Stimulated activated CD4-positive, alpha-beta T cell treated with anti-CD3 and anti-CD28 coated beads, TNF-alpha, amount 100 ng/mL, for 48 hours (primary cell): ENCODE data around the gene TOGARAM1.

Source experiments
- DNase-seq, 3 donors: peaks; one replicate each; pipeline ENCODE4 v3.0.0-alpha.2; 2020; ENCODE audit warnings: low read depth in 3 of 3

TOGARAM1 gene

DNA sequence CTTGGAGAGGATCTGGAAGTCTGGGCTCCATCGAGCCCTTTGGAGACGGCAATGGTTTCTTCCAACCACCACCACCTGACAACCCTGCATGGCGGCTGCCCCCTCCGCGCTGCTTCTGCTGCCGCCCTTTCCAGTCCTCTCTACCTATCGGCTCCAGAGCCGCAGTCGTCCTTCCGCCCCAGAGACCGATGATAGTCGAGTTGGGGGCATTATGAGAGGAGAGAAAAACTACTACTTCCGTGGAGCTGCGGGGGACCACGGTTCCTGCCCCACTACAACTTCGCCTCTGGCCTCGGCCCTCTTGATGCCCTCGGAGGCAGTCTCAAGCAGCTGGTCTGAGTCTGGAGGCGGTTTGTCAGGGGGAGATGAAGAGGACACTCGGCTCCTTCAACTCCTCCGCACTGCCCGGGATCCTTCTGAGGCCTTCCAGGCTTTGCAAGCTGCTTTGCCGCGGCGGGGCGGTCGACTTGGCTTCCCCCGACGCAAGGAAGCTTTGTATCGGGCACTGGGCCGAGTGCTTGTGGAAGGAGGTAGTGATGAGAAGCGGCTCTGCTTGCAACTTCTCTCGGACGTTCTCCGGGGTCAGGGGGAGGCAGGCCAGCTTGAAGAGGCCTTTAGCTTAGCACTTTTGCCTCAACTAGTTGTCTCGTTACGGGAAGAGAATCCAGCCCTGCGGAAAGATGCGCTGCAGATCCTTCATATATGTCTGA lies 499 bp downstream of the TOGARAM1 start:
- DNase-seq, result no peak

DNA sequence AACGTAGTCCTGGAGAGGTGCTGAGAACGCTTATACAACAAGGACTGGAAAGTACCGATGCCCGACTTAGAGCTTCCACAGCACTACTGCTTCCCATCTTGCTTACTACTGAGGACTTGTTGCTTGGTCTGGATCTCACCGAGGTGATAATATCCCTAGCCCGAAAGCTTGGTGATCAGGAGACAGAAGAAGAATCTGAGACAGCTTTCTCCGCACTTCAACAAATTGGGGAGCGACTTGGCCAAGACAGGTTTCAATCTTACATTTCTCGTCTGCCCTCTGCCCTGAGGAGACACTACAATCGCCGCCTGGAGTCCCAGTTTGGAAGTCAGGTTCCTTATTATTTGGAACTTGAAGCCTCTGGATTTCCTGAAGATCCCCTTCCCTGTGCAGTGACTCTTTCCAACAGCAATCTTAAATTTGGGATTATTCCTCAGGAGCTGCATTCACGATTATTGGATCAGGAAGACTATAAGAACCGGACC lies 1.1 kb downstream of the TOGARAM1 start:
- DNase-seq, result no peak

DNA sequence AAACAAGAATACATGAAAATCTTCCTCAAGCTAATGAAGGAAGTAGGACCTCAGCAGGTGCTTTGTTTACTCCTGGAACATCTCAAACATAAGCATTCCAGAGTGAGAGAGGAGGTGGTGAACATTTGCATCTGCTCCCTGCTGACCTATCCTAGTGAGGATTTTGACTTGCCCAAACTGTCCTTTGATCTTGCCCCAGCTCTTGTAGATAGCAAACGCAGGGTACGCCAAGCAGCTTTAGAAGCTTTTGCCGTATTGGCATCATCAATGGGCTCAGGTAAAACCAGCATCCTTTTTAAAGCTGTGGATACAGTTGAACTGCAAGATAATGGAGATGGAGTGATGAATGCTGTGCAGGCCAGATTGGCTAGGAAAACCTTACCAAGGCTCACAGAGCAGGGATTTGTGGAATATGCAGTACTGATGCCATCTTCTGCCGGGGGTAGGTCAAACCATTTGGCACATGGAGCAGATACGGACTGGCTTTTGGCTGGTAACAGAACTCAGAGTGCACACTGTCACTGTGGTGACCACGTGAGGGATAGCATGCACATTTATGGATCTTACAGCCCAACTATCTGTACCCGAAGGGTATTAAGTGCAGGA lies 1.9 kb downstream of the TOGARAM1 start:
- DNase-seq, result no peak

DNA sequence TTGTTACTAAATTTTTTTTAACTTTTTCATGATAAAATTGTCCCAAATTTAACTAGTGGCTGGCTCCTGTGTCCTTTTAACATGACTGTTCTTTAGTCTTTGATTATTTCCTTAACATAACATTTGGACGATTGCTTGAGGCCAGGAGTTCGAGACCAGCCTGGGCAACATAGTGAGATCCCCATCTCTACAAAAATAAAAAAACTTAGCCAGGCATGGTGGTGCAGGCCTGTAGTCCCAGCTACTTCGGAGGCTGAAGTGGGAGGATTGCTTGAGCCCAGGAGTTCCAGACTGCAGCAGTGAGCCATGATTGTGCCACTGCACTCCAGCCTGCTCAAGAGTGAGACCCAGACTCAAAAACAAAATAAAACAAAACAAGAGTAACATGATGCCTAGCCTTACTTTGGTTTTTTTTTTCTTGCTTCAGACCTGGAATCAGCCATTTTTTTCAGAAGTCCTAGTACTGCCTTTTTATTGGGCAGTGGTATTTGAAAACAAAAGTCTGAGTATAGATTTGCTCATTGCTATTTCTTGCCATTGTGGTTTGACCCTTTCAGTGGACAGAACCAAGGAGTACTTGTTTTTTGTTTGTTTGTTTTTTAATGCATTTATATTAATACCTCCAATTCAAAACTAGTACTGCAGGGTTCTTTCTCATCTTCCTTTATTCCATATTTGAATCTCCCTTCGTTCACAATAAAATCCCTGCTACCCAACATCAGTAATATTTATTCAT lies 4.8 kb downstream of the TOGARAM1 start:
- no peak for DNase-seq

DNA sequence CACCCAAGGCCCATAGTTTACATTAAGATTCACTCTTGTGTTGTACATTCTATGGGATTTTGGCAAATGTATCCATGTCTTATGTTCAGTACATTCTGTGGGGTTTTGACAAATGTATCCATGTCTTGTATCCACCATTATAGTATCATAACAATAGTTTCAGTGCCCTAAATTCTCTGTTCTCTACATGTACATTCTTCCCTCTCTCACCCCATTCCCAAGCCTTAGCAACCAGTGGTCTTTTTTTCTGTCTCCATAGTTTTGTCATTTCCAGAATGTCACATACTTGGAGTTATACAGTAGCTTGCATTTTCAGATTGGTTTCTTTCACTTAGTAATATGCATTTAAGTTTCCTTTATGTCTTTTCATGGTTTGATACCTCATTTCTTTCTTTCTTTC lies 6.7 kb downstream of the TOGARAM1 start:
- DNase-seq, result no peak

DNA sequence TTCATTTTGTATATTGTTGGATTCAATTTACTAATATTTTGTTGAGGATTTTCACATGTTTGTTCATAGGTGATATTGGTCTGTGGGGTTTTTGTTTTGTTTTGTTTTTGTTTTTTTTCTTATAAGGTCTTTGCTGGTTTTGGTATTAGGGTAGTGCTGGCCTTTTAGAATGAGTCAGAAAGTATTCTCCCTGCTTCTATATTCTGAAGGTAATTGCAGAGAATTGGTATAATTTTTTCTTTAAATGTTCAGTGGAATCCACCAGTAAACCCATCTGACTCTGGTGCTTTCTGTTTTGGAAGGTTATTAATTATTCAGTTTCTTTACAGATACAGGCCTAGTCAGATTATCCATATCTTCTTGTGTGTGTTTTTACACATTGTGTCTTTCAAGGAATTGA lies 8.9 kb downstream of the TOGARAM1 start:
- DNase-seq, result no peak

DNA sequence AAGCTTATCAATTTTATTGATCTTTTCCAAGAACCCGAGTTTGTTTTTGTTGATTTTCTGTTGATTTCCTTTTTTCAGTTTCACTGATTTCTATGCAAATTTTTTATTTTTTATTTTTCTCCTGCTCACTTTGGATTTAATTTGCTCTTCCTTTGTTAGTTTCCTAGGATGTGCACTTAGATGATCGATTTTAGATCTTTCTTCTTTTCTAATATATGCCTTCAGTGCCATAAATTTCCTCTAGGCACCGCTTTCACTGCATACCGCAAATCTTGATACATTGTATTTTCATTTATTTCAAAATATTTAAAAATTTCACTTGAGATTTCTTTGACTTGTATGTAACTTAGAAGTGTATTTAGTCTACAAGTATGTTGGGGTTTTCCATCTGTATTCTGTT lies 9.5 kb downstream of the TOGARAM1 start:
- DNase-seq, result no peak

DNA sequence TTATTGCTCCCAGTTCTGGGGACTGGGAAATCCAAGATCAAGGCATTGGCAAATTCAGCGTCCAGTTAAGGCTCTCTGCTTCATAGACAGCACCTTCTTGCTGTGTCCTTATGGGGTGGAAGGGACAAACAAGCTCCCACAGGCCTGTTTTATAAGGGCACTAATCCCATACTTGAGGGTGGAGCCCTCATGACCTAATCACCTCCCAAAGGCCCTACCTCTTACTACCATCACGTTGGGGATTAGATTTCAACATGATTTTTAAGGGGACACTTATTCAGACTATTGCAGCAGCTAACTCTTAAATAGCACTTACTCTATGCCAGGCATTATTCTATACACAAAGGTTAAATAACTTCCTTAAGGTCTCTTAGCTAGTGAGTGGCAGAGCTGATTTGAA lies 17.3 kb downstream of the TOGARAM1 start:
- DNase-seq, result no peak

DNA sequence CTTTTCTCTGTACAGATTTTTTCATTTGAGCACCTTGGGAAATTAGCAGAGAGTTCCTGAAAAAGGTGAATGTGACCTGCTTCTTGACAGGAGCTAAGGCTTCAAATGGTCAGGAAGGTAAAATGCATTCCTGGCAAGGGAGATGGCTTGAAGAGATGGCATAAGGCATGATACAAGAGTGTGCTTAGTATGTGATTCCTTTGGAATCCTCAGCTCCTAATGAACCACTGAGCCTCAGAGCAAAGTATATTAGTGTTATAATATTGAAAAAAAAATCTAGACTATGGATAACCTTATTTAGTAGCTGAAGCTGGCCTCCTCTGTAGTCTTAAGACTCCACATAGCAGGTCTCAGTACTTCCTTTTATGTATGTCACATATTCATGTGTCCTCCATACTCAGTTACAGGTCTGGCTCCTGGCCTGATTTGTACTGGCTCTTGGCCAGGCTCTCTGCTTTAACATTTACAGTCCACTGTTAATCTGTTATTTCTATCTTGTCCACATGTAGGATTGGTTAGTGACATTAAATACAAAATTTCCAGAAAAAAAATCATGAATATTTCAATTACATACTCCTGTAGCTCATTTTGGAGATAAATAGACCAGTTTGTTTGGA lies 17.9 kb downstream of the TOGARAM1 start:
- DNase-seq, result no peak

DNA sequence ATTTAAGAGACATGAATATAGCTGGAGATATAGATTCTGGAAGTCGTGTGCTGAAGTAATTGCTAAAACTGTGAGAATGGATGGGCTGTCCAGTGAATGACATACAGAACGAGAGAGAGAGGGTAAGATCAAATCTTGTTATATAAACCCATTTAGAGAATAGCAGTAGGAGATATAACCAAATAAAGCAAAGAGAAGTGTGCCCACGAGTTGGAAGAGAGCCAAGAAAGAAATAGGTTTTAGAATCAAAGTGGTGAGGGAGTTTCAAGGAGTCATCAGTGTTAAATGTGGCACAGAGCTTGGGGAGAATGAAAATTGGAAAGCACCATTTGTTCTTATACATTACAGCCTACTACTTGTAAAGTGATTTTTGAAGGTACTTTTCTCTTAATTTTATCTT lies 19.2 kb downstream of the TOGARAM1 start:
- DNase-seq, result no peak

DNA sequence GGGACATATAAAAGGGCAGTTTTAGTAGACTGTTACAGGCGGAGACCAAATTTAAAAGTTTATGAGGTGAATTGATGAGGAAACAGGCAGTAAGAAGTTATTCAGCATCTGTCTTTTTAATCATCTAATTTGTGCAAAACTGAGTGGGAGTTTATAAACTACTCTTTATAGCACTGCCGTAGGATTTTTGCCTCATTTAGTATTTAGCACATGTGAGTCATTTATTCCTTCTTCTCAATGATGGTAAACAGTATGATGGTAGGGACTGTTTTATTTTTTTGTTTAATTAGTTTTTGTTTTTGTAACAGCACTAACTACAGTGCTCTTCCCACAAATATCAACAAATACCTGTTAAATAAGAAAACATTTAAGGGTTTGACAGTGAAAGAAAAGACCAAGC lies 20.6 kb downstream of the TOGARAM1 start:
- DNase-seq, result no peak

DNA sequence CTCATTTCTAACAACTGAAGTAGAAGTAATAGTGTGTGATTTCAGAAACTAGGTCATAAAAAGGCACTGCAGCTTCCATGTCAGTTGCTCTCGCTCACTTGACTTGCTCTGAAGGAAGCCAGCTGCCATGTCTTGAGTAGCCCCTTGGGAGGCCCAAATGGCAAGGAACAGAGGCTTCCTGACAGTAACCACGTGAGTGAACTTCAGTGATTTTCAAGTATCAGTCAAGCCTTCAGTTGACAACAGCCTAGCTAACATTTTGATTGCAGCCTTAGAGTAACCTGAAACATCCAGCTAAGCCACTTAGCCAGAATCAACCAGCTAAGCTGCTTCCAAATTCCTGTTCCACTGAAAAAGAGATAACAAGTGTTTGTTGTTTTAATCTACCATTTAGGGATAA lies 26.7 kb downstream of the TOGARAM1 start:
- DNase-seq, result no peak

DNA sequence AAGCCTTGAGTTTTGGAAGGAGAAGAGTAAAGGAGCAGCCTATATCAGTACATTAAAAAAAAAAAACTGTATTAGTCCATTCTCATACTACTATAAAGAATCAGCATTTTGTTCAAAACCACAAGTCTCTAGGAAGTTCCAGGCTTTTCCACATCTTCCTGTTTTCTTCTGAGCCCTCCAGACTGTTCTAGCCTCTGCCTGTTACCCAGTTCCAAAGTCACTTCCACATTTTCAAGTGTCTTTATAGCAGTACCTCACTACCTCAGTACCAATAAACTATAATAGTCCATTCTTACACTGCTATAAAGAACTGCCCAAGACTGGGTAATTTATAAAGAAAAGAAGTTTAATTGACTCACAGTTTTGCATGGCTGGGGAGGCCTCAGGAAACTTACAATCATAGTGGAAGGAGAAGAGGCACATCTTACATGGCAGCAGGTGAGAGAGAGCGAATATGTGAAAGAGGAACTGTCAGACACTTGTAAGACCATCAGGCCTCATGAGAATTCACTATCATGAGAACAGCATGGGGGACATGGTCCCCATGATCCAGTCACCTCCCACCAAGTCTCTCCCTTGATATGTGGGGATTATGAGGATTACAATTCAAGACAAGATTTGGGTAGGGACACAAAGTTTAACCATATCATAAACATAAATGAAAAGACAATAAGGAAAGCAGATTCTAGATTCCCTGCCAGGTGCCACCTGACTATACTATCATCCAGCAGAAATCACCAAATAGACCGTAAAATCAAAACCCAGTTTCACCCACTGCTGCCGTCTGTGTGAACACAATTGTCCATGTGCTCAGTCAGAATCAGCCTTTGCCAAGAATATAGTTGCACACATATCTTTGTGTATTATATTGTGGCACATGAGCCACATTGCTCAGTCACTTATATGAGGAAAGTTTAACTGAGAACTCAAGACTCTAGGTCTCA lies 27.8 kb downstream of the TOGARAM1 start:
- DNase-seq, result no peak

DNA sequence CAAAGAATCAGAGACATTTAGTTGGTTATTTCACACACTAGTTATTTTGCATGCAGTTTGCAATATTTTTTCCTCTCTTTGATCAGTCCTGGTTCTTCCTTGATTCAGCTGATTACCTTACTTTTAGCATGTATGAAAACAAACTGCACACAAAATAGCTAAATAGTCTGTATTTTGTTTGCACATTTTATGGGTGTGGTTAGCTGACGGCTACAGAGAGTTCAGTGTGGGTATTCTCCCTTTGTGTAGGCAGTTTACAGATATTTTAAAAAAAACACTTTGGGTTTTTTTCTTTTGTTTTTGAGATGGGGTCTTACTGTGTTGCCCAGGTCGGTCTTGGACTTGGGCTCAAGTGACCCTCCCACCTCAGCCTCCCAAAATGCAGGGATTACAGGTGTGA lies 28.5 kb downstream of the TOGARAM1 start:
- no peak for DNase-seq

DNA sequence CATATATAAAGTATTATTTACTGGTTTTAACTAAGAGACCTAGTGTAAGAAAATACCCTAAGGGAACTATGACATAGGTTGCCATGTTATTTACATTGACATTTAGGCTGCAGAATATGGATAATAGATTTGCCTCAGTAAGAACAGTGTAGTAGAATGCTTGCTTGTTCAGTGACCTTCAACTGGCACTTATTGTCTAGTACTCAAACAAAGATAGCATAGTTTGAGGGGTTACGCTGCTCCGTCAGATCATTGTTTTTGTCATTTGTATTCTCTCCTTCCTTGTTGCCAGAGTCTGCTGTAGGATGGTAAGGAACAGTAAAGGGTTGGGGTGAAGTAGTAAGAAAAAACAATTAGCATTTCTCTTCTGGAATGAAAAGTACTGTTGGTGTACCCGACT lies 33.2 kb downstream of the TOGARAM1 start:
- DNase-seq, result no peak

DNA sequence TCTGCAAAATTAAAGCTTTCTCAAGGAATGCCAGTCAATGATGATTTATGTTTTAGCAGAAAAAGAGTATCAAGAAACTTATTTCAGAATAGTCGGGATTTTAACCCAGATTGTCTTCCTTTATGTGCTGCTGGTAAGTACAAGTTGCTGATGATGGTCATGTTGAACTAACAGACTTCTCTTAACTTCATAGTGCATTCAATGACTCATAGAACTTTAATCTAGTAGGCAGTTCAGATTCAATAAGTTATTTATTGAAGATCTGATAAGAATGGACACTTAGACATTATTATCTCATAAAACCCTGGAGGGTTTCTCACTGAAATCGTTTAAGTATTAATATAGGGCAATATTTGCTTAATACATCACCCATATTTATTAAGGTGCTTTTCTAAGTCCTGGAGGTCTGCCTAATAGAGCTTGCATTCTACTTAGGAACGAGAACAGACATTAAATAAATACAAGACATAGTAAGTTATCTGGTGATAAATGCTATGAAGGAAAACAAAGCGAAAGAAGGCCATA lies 33.8 kb downstream of the TOGARAM1 start:
- DNase-seq, result no peak

DNA sequence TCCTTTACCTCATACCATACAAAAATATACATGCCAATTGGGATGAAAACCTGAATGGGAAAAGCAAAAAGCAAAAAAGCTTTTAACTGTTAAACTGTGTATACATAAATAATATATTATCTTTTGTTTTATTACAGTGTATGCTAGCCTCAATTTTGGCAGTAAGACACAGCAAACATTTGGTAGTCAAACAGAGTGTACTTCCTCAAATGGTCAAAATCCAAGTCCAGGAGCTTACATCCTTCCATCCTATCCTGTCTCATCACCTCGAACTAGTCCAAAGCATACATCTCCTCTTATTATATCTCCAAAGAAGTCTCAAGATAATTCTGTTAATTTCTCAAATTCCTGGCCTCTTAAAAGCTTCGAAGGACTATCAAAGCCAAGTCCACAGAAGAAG lies 41.9 kb downstream of the TOGARAM1 start:
- no peak for DNase-seq

DNA sequence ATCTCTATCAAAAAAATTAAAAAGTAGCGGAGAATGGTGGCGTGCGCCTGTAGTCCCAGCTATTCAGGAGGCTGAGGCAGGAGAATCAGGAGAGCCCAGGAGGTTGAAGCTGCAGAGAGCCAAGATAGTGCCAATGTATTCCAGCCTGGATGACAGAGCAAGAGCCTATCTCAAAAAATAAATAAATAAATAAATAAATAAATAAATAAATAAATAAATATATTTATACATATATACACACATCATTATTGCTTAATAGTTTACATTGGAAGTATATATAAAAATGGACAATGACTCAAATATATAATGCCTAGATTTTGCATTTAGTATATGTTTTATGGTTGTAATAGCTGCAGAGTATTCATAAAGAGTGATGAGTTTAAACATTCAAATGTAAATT lies 53.1 kb downstream of the TOGARAM1 start:
- DNase-seq, result no peak

DNA sequence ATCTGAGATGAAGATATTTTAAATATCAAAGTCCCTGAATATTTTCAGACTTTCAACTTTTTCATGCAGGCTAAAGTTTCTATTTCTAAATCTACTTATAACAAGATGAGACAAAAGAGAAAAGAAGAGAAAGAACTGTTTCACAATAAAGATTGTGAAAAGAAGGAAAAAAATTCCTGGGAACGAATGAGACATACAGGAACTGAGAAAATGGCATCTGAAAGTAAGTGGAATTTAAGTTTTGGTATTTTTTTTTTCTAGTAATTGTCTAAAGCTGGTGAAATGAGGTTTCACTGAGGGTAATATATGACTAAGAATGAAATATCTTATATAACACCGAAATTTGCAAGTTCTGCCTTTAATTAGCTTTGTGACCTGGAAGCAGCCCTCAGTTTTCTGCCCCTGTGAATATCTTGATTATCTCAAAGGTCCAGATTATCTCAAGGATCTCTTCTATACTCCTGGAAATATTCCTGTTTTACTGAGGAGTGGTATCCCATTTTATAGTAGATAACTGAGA lies 66.2 kb downstream of the TOGARAM1 start:
- DNase-seq, result no peak

DNA sequence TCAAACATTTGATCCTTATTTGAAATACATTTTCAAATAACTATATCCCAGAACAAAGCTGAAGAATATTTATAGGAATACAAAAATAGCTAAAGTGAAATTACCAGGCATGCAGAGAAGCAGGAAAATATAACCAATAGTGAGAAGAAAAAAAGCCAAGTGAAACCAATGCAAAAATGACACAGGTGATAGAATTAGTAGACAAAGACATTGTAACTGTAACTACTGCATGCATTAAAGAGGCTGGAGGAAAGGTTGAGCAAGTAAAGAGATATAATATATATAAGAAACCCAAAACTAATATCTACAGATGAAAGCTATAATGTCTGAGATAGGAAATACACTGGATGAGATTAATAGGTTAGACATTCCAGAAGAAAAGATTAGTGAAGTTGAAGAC lies 72.7 kb downstream of the TOGARAM1 start:
- DNase-seq, result no peak

DNA sequence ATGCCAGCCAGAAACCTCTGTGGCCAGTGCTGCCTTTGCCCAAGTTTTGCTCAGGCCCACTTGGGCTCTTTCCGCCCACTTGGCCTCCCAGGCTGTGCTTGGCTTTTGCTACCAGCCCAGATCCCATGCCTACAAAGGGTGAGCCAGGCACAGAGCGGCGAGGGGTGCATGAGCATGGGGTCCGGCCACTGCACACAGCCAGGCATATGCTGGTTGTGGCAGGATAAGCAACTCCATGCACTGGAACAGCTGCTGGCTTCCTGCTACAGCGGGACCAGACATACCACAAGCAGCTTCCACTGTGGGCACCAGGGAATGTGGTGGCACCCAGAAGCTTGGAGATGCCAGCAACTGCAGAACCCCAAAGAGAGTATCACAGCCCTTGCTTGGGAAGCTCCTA lies 76.3 kb downstream of the TOGARAM1 start:
- no peak for DNase-seq
